Metanephros (tissue), 1 donor: ENCODE data around the gene LSM14A. TPM values are rescaled to one million over a fixed set of nuclear protein-coding genes. Genes with fewer than 3 reads are reported as not detected.

Experiments used
- total RNA-seq: library from RNA; depleted of rRNA; stranded (reverse); fragments of >200 nt; gene quantifications from one replicate; pipeline ENCODE4 v1.2.3, GENCODE V29; 2014

The LSM14A gene
- 200 TPM for total RNA-seq

GRCh38 chr19:34171877-34172660, at the start of gene LSM14A:
TSS of gene LSM14A (plus strand) at chr19:34172504. CDS start at chr19:34172643, 139 bp downstream.

GRCh38 chr19:34254046-34254697, 81.9 kb downstream of the LSM14A start, which contains the start of gene GARRE1:
TSS of gene GARRE1 (plus strand) at chr19:34254554. CDS start at chr19:34300474, 45,920 bp downstream.

Other genes starting within 250 kb of the LSM14A start
- gene GARRE1, start 82.0 kb downstream of the LSM14A start, total RNA-seq: 48.0 TPM
- 168 TPM for gene GPI, start 192.7 kb downstream of the LSM14A start, total RNA-seq
- gene PDCD2L, start 231.9 kb downstream of the LSM14A start, total RNA-seq: 11.6 TPM